ENCODE measurements around the gene NDUFAF5.
A peak's percentile ranks its signal among the peaks of the same experiment; 100 is the strongest.
"Not testable (repeated sequence)": the region's sequence is repeated elsewhere in the genome, so short reads cannot be mapped to it uniquely, and the experiment has no call there.

Gene NDUFAF5, protein sequence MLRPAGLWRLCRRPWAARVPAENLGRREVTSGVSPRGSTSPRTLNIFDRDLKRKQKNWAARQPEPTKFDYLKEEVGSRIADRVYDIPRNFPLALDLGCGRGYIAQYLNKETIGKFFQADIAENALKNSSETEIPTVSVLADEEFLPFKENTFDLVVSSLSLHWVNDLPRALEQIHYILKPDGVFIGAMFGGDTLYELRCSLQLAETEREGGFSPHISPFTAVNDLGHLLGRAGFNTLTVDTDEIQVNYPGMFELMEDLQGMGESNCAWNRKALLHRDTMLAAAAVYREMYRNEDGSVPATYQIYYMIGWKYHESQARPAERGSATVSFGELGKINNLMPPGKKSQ

DNA sequence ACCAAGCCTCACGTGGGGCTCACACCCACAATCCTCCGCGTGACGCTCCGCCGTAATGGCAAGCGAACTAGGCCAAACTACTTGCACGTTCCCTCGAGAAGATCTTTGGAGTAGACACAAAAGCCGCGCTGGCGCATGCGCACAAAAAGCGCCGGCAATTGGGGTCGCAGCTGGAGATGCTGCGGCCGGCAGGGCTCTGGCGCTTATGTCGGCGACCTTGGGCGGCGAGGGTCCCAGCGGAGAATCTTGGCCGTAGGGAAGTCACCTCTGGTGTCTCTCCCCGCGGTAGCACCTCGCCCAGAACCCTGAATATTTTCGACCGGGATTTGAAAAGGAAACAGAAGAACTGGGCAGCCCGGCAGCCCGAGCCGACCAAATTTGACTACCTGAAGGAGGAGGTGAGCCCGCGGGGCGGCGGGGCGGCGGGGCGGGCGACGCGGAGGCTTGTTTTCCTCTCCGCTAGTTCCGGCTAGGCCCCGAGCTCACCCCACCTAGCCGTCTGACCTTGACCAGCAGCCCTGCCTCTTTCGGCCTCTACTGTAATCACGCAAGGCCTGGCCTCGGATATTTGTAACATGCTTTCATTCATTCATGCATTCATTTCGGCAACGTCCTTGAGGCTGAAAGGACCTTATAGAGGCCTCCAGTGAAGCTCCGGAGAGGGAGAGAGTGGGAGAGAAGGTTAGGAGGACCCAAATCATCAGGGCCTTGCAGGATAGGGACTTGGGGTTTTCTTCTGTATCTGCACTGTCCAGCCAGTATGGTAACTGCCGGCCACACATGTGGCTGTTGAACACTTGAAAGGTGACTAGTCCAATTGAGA is at the start of gene NDUFAF5, which contains the start of gene ESF1:
Gene NDUFAF5 (plus strand): TSS at position 136 of the 823 bp plus-strand sequence. CDS start 41 bp downstream, at position 177.
Gene ESF1 (minus strand): TSS at position 27 of the 823 bp plus-strand sequence. CDS start 1,779 bp downstream, outside the sequence.
- Histone ChIP-seq H3K9me3 (no peaks in the 10 kb centered on the region), H3K4me3 (ENCODE audit: low read depth in 1 of 2, low read length in 1 of 2) (peak within 1 kb of the TSS; percentile 69 to 85), H3K27me3 (no peaks in the 10 kb centered on the region), H3K36me3 (peaks cover 7% of the 10 kb centered on the region), H3K27ac (peak within 1 kb of the TSS; percentile 88), H3K4me1 (ENCODE audit: control insufficient read depth in 1 of 2, insufficient read depth in 1 of 2, low read depth in 1 of 2, low read length in 1 of 2) (peaks cover 32 to 34% of the 10 kb centered on the region in 2 experiments)
- TF ChIP-seq, protein P1, sequence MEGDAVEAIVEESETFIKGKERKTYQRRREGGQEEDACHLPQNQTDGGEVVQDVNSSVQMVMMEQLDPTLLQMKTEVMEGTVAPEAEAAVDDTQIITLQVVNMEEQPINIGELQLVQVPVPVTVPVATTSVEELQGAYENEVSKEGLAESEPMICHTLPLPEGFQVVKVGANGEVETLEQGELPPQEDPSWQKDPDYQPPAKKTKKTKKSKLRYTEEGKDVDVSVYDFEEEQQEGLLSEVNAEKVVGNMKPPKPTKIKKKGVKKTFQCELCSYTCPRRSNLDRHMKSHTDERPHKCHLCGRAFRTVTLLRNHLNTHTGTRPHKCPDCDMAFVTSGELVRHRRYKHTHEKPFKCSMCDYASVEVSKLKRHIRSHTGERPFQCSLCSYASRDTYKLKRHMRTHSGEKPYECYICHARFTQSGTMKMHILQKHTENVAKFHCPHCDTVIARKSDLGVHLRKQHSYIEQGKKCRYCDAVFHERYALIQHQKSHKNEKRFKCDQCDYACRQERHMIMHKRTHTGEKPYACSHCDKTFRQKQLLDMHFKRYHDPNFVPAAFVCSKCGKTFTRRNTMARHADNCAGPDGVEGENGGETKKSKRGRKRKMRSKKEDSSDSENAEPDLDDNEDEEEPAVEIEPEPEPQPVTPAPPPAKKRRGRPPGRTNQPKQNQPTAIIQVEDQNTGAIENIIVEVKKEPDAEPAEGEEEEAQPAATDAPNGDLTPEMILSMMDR (IDR thresholded peaks at IDR 0.05), result no peak

DNA sequence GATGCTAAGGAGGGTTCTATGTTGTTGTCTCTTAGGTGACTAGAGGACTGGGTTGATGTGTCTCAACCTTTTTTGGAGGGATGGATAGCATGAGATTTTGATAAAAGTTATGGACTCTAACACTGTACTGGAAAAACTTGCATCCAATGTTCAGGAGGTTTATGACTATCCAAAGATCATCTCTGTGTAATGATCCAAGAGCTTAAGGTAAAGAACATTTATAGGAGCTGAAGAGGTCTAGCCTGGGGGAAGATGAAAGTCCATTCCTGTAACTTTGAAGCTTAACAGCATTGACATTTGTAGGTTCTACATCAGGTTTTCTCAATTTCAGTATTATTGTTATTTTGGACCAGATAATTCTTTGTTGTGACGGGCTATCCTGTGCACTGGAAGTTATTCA is 49.0 kb upstream of the NDUFAF5 start:
- Histone ChIP-seq H3K4me1 (ENCODE audit: control insufficient read depth in 1 of 2, insufficient read depth in 1 of 2, low read depth in 1 of 2, low read length in 1 of 2) (no peaks in the 10 kb centered on the region), H3K27me3 (no peaks in the 10 kb centered on the region), H3K9me3 (no peaks in the 10 kb centered on the region), H3K4me3 (ENCODE audit: low read depth in 1 of 2, low read length in 1 of 2) (no peak overlapping the region), H3K27ac (no peak overlapping the region), H3K36me3 (peaks cover 13% of the 10 kb centered on the region)
- TF ChIP-seq, protein P1 (IDR thresholded peaks at IDR 0.05), result no peak

DNA sequence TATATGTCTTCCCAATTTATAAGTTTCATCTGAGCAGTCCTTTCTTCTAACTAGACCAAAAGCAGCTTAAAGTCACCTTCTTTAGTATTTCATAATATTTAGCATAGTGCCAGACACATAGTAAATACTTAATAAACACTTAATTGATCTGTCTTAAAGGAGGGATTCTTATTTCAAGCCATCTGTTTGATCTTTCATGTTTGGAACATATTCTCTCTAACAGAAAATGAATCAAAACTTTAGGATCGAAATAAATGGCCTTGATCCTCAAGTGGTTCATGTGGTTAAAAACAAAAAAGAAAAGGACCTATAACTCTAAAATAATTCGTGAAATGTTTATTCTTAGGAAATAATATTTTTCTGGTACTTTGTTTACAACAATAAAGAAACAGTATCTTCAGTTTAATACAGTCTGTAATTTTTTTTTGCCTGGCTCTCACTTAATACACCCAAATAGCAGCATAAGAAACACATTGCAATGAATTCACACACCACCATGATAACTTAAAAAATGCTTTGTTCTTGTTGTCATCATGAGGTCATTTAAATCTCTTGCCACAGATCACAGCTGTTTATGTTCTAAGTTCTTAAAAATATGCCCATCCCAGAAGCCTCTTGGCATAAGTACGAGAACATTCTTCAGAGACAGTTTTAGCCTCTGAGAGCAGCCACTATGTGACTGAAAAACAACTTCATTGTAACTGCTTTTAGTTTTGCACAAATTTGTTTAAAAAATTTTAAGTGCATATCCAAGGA is 48.2 kb upstream of the NDUFAF5 start:
- Histone ChIP-seq H3K4me3 (ENCODE audit: low read depth in 1 of 2, low read length in 1 of 2) (no peak overlapping the region), H3K36me3 (peaks cover 11% of the 10 kb centered on the region), H3K27ac (no peak overlapping the region)

DNA sequence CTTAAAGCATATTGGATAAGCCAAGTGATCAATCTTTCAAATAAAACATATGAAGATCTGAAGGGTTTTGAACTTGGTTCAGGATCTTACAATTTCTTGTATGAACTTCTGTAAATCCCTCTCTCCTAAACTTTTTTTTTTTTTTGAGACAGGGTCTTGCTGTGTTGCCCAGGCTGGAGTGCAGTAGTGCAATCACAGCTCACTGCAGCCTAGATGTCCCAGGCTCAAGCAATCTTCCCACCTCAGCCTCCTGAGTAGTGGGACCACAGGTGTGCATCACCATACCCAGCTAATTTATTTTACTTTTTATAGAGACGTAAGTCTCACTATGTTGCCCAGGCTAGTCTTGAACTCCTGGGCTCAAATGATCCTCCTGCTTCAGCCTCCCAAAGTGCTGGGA is 46.6 kb upstream of the NDUFAF5 start:
- H3K27ac ChIP-seq; H3K36me3 ChIP-seq; H3K4me3 ChIP-seq (ENCODE audit: low read depth in 1 of 2, low read length in 1 of 2); H3K4me1 ChIP-seq (ENCODE audit: control insufficient read depth in 1 of 2, insufficient read depth in 1 of 2, low read depth in 1 of 2, low read length in 1 of 2); H3K27me3 ChIP-seq; H3K9me3 ChIP-seq: not testable (repeated sequence)

More for the DNA sequence above, 48.2 kb upstream of the NDUFAF5 start:
- H3K9me3 ChIP-seq, result no peaks in the 10 kb centered on the region
- H3K4me1 ChIP-seq (ENCODE audit: control insufficient read depth in 1 of 2, insufficient read depth in 1 of 2, low read depth in 1 of 2, low read length in 1 of 2), result no peaks in the 10 kb centered on the region
- no peaks in the 10 kb centered on the region for H3K27me3 ChIP-seq
- TF ChIP-seq, protein P1 (IDR thresholded peaks at IDR 0.05), result no peak

DNA sequence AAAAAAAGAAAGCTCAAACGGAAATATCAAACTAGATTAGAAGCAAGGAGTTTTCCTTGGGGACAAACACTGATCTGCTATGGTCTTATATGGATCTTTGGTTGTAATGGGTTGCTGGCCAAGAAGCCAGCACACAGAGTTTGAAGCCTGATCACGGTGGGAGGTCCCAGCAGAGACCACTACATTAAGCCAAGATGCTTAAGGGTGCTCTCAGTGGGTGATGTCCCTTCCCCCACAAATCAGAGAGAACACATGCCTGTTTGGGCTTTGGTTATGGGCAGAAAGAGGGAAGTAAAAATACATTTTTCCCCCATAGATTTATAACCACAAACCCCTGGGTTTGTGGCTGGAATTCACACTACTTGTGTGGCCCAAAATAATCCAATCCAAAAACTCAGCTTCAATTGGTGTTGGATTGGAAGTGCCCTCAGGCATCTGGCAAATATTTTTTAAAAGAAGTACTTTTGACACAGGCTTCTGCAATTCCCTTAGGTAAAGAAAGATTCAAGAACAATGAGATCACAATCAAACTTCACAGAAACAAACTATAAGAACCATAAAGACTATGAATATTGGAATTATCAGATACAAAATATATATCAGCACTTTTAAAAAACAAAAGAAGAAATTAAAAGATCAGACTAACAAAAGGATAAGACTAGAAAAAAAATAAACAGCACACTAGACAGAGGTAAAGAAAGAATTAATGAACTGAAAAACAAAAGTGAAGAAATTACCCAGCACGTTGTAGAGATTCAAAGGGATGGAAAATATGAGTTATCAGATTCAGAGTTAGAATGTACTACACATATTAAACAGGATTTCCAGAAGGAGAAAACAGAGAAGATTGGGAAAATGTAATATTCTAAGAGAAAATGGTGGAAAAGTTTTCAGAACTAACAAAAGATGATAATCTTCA is 44.8 kb upstream of the NDUFAF5 start:
- H3K36me3 ChIP-seq, result no peaks in the 10 kb centered on the region
- no peaks in the 10 kb centered on the region for H3K4me1 ChIP-seq (ENCODE audit: control insufficient read depth in 1 of 2, insufficient read depth in 1 of 2, low read depth in 1 of 2, low read length in 1 of 2)
- no peaks in the 10 kb centered on the region for H3K9me3 ChIP-seq
- no peaks in the 10 kb centered on the region for H3K27me3 ChIP-seq
- H3K27ac ChIP-seq, result no peak overlapping the region
- TF ChIP-seq, protein P1 (IDR thresholded peaks at IDR 0.05), result no peak
- H3K4me3 ChIP-seq (ENCODE audit: low read depth in 1 of 2, low read length in 1 of 2), result no peak overlapping the region
